Activated B cell treated with CpG ODN at 0.5 μM for 24 hours (primary cell): ENCODE results near the gene ORC4. TPM values are rescaled to one million over a fixed set of nuclear protein-coding genes. Genes with fewer than 3 reads are reported as not detected.

ENCODE experiments used
- ATAC-seq: fragments of 200-7000 bp; cut with Tn5 transposase; one replicate; pipeline ENCODE4 v1.10.0; 2021; ENCODE audit warnings: low read depth, mild to moderate bottlenecking, moderate library complexity
- CTCF ChIA-PET: fragments of 350-600 bp; sonication (Branson Sonifier 250); formaldehyde crosslinking; loops from one replicate; lab custom pipeline; 2021; ENCODE audit warnings: antibody characterized with exemption; lab: Charles Lee
- POLR2A ChIA-PET: fragments of 350-600 bp; sonication (Branson Sonifier 250); formaldehyde crosslinking; loops from one replicate; lab custom pipeline; 2021; ENCODE audit warnings: antibody characterized with exemption; lab: Charles Lee
- DNase-seq: peaks from one replicate; pipeline ENCODE4 v3.0.0; 2022
- H3K27ac Mint-ChIP-seq: one replicate; pipeline ENCODE4 v1.8.0; 2020; ENCODE audit warnings: mixed read lengths
- H3K27me3 Mint-ChIP-seq: one replicate; pipeline ENCODE4 v1.8.0; 2021; ENCODE audit warnings: mixed read lengths
- H3K36me3 Mint-ChIP-seq: one replicate; pipeline ENCODE4 v1.8.0; 2021; ENCODE audit warnings: low read depth, mixed read lengths
- H3K4me1 Mint-ChIP-seq: one replicate; pipeline ENCODE4 v1.8.0; 2021; ENCODE audit warnings: mixed read lengths
- H3K4me3 Mint-ChIP-seq: one replicate; pipeline ENCODE4 v1.8.0; 2020; ENCODE audit warnings: mild to moderate bottlenecking, mixed read lengths
- H3K9me3 Mint-ChIP-seq: one replicate; pipeline ENCODE4 v1.8.0; 2020; ENCODE audit warnings: mixed read lengths
- CTCF ChIP-seq: fragments of 200-600 bp; IDR thresholded peaks from one replicate; pipeline ENCODE4 v1.8.0; 2022; ENCODE audit warnings: antibody characterized with exemption, mild to moderate bottlenecking
- intact Hi-C: fragments of 100-400 bp; cut with micrococcal nuclease; formaldehyde crosslinking; loops from one replicate; pipeline ENCODE4 v1.15.1; 2024
- total RNA-seq: library from RNA; stranded (reverse); gene quantifications from 2 replicates; pipeline ENCODE4 v1.2.3, GENCODE V29; 2022

ORC4 gene
- total RNA-seq, 1 donor from 2014 or later: 30.7 TPM

GRCh38 chr2:147927053-147927588 is 93.4 kb downstream of the ORC4 start:
- no peak for TF ChIP-seq CTCF
- no peaks in the 10 kb centered on the region for H3K4me1 Mint-ChIP-seq
- H3K4me3 Mint-ChIP-seq: no peak overlapping the region
- ATAC-seq (no peak), DNase-seq (no peak)
- no peaks in the 10 kb centered on the region for H3K9me3 Mint-ChIP-seq
- no peaks in the 10 kb centered on the region for H3K27me3 Mint-ChIP-seq
- ChIA-PET CTCF (interaction anchor here (1.2 kb wide), 1 partner anchor 16 kb away, joined by 3 read pairs; no protein-coding TSS in a partner anchor), POLR2A (no interaction called here)
- intact Hi-C loops: no loop called here
- no peak overlapping the region for H3K27ac Mint-ChIP-seq
- H3K36me3 Mint-ChIP-seq: peaks cover 2% of the 10 kb centered on the region

- H3K4me3 Mint-ChIP-seq: no peak overlapping the region
- intact Hi-C loops: no loop called here
These were observed 94.7 kb downstream of the ORC4 start for GRCh38 chr2:147925886-147926285.

GRCh38 chr2:147924647-147925046 is 95.9 kb downstream of the ORC4 start:
- Mint-ChIP-seq H3K36me3 (no peaks in the 10 kb centered on the region), H3K27me3 (no peaks in the 10 kb centered on the region), H3K4me3 (no peak overlapping the region), H3K9me3 (no peaks in the 10 kb centered on the region), H3K27ac (no peak overlapping the region), H3K4me1 (no peaks in the 10 kb centered on the region)
- no peak for TF ChIP-seq CTCF
- intact Hi-C loops: no loop called here
- ChIA-PET POLR2A (no interaction called here), CTCF (interaction anchor here (0.8 to 1.5 kb wide), 2 partner anchors 11 to 1092 kb away, joined by 3 to 4 read pairs; no protein-coding TSS in a partner anchor)
- DNase-seq (no peak), ATAC-seq (no peak)

More at GRCh38 chr2:147925886-147926285, 94.7 kb downstream of the ORC4 start:
- ChIA-PET POLR2A (no interaction called here), CTCF (interaction anchor here (1.5 kb wide), 1 partner anchor 10 kb away, joined by 4 read pairs; no protein-coding TSS in a partner anchor)
- Mint-ChIP-seq H3K9me3 (no peaks in the 10 kb centered on the region), H3K27me3 (no peaks in the 10 kb centered on the region), H3K36me3 (no peaks in the 10 kb centered on the region), H3K27ac (no peak overlapping the region), H3K4me1 (no peaks in the 10 kb centered on the region)
- ATAC-seq (no peak), DNase-seq (no peak)
- TF ChIP-seq CTCF: no peak

- intact Hi-C loops: no loop called here
- DNase-seq: no peak
- TF ChIP-seq CTCF: no peak
- H3K27ac Mint-ChIP-seq: no peak overlapping the region
- H3K36me3 Mint-ChIP-seq: no peaks in the 10 kb centered on the region
- no peaks in the 10 kb centered on the region for H3K4me1 Mint-ChIP-seq
- POLR2A ChIA-PET: no interaction called here
- no peaks in the 10 kb centered on the region for H3K9me3 Mint-ChIP-seq
- no peak for ATAC-seq
- CTCF ChIA-PET: no interaction called here
- H3K4me3 Mint-ChIP-seq: no peak overlapping the region
- no peaks in the 10 kb centered on the region for H3K27me3 Mint-ChIP-seq
These were observed 96.7 kb downstream of the ORC4 start for GRCh38 chr2:147923846-147924245.

- no peak overlapping the region for H3K27ac Mint-ChIP-seq
- intact Hi-C loops: no loop called here
- DNase-seq (no peak), ATAC-seq (no peak)
- POLR2A ChIA-PET: no interaction called here
- no peaks in the 10 kb centered on the region for H3K9me3 Mint-ChIP-seq
- TF ChIP-seq CTCF: no peak
- CTCF ChIA-PET: interaction anchor here (1.4 kb wide), 1 partner anchor 834 kb away, joined by 5 read pairs; no protein-coding TSS in a partner anchor
- H3K27me3 Mint-ChIP-seq: no peaks in the 10 kb centered on the region
- no peaks in the 10 kb centered on the region for H3K36me3 Mint-ChIP-seq
- H3K4me3 Mint-ChIP-seq: no peak overlapping the region
- H3K4me1 Mint-ChIP-seq: no peaks in the 10 kb centered on the region
These were observed 103.4 kb downstream of the ORC4 start for GRCh38 chr2:147917161-147917560.
